Bronchial epithelial cell (primary cell): ENCODE data around the gene FAM163A. TPM values are rescaled to one million over a fixed set of nuclear protein-coding genes. Genes with fewer than 3 reads are reported as not detected.
"Not testable (repeated sequence)": the region's sequence is repeated elsewhere in the genome, so short reads cannot be mapped to it uniquely, and the experiment has no call there.

Experiments used
- DNase-seq: peaks from one replicate; pipeline ENCODE4 v3.0.0-alpha.2; 2010; ENCODE audit warnings: low read depth
- FAIRE-seq: peaks from 2 replicates; lab custom pipeline; 2011; peaks lifted over from hg19 to GRCh38; lab: Jason Lieb, UNC
- H3K27me3 ChIP-seq: 2 replicates; pipeline ENCODE4 v1.5.1; 2011; ENCODE audit warnings: low read length; ENCODE audit not compliant: control insufficient read depth, insufficient read depth
- H3K36me3 ChIP-seq: 2 replicates; pipeline ENCODE4 v1.5.1; 2011; ENCODE audit warnings: low read length; ENCODE audit not compliant: control insufficient read depth, insufficient read depth
- H3K4me3 ChIP-seq: 2 replicates; pipeline ENCODE4 v1.5.1; 2011; ENCODE audit warnings: mild to moderate bottlenecking, low read depth, low read length, control low read depth
- CTCF ChIP-seq: IDR thresholded peaks from 2 replicates; pipeline ENCODE4 v1.5.1; 2011; ENCODE audit warnings: mild to moderate bottlenecking, moderate library complexity, low read length, control low read depth, inconsistent platforms; ENCODE audit not compliant: insufficient read depth, severe bottlenecking
- total RNA-seq: library from RNA; depleted of rRNA; stranded (reverse); fragments of >200 nt; gene quantifications from 2 replicates; pipeline ENCODE4 v1.2.1, GENCODE V29; 2014

The FAM163A gene
- total RNA-seq, 1 donor from 2014 or later = not detected

GRCh38 chr1:179840107-179840506 lies 97.0 kb downstream of the FAM163A start:
- TF ChIP-seq CTCF = no peak
- Histone ChIP-seq H3K27me3 (no peaks in the 10 kb centered on the region), H3K36me3 (peaks cover 1% of the 10 kb centered on the region), H3K4me3 (no peak overlapping the region)
- FAIRE-seq = no peak
- DNase-seq = no peak

- FAIRE-seq = no peak
- DNase-seq = no peak
- Histone ChIP-seq H3K36me3 (peaks cover 24% of the 10 kb centered on the region), H3K4me3 (no peak overlapping the region), H3K27me3 (no peaks in the 10 kb centered on the region)
- TF ChIP-seq CTCF = no peak
Observed at GRCh38 chr1:179848233-179848632, 105.1 kb downstream of the FAM163A start.

- peaks cover 17% of the 10 kb centered on the region for H3K36me3 ChIP-seq
- no peak overlapping the region for H3K4me3 ChIP-seq
- no peak for FAIRE-seq
- no peak for TF ChIP-seq CTCF
- no peaks in the 10 kb centered on the region for H3K27me3 ChIP-seq
- no peak for DNase-seq
Observed at GRCh38 chr1:179853102-179853501, 110.0 kb downstream of the FAM163A start.

GRCh38 chr1:179855831-179856230 lies 112.7 kb downstream of the FAM163A start:
- DNase-seq, H3K27me3 ChIP-seq, H3K4me3 ChIP-seq, FAIRE-seq: not testable (repeated sequence)
- H3K36me3 ChIP-seq = peaks cover 11% of the 10 kb centered on the region

GRCh38 chr1:179856296-179856695 lies 113.2 kb downstream of the FAM163A start:
- FAIRE-seq (no peak), DNase-seq (no peak)
- peaks cover 10% of the 10 kb centered on the region for H3K36me3 ChIP-seq
- H3K27me3 ChIP-seq = no peaks in the 10 kb centered on the region
- H3K4me3 ChIP-seq = no peak overlapping the region
- TF ChIP-seq CTCF = no peak

- FAIRE-seq (peak; percentile 36), DNase-seq (no peak)
- TF ChIP-seq CTCF = no peak
- Histone ChIP-seq H3K36me3 (peaks cover 8% of the 10 kb centered on the region), H3K4me3 (no peak overlapping the region), H3K27me3 (no peaks in the 10 kb centered on the region)
Observed at GRCh38 chr1:179857009-179857408, 113.9 kb downstream of the FAM163A start.
